Suprapubic skin (tissue), 4 donors: ENCODE measurements around the gene LHFPL6.

Experiments
- EP300 ChIP-seq: sonication (generic); formaldehyde crosslinking; IDR thresholded peaks from one replicate; pipeline ENCODE4 v1.6.1; 2017; ENCODE audit warnings: antibody characterized with exemption
- POLR2AphosphoS5 ChIP-seq, 3 donors: sonication (generic); formaldehyde crosslinking; IDR thresholded peaks; one replicate each; pipeline ENCODE4 v1.6.1; 2017; ENCODE audit warnings: antibody characterized with exemption in 3 of 3
- TF ChIP-seq, protein P1 (sequence below), 2 donors: fragments of 200-600 bp in 1 of 2; fragments of 450-650 bp in 1 of 2; sonication (generic) in 1 of 2; IDR thresholded peaks; one replicate each; pipeline ENCODE4 v1.5.1; 2016 to 2019; ENCODE audit warnings: antibody characterized with exemption in 2 of 2, mild to moderate bottlenecking in 1 of 2, moderate library complexity in 1 of 2

DNA sequence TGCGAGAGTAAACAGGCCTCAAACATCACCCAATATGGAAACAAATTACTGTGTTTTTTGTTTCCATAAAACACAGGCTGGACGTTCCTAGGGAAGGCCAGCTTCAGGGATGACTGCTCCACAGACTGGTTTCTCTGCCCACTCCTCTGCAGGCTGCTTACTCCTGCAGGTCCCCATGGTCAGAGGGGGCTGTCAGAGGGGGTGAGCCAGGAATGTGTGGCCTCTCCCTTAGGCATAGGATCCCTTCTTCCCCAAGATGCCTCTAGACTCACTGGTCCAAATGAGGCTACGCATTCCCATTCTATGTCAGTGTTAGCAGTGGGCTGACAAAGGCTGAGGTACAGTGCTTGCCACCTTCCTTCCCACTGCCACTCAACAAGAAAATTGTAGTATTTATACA, 229.8 kb downstream of the LHFPL6 start:
- TF ChIP-seq, protein P1, sequence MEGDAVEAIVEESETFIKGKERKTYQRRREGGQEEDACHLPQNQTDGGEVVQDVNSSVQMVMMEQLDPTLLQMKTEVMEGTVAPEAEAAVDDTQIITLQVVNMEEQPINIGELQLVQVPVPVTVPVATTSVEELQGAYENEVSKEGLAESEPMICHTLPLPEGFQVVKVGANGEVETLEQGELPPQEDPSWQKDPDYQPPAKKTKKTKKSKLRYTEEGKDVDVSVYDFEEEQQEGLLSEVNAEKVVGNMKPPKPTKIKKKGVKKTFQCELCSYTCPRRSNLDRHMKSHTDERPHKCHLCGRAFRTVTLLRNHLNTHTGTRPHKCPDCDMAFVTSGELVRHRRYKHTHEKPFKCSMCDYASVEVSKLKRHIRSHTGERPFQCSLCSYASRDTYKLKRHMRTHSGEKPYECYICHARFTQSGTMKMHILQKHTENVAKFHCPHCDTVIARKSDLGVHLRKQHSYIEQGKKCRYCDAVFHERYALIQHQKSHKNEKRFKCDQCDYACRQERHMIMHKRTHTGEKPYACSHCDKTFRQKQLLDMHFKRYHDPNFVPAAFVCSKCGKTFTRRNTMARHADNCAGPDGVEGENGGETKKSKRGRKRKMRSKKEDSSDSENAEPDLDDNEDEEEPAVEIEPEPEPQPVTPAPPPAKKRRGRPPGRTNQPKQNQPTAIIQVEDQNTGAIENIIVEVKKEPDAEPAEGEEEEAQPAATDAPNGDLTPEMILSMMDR (IDR thresholded peaks at IDR 0.05) = no peak
- TF ChIP-seq EP300 (no peak), POLR2AphosphoS5 (IDR thresholded peaks at IDR 0.05) (no peak)
